ENCODE measurements around the gene DNAJC24.

The DNAJC24 gene

GRCh38 chr11:31415435-31415834 lies 45.8 kb downstream of the DNAJC24 start:
- DNase-seq (ENCODE audit: low spot score): no peak

DNA sequence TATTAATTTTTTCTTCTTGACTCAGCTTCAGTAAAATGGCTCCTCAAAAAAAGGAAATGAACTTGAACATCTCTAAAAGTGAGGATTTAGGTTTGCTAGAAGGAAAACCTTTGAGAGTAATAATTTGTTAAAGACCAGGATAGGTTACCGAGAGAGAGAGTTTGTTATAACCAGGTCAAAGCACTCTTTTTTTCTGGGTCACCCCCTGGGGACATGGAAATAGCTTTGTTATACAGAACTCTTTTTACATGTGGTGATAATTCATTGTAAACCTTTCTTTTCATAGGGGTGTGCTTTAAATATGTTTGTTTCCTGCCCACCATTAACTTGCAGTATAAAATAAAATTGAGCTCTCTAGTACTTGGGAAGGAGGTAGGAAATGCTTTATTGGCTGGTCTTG lies 47.7 kb downstream of the DNAJC24 start:
- no peak for DNase-seq (ENCODE audit: low spot score)

DNA sequence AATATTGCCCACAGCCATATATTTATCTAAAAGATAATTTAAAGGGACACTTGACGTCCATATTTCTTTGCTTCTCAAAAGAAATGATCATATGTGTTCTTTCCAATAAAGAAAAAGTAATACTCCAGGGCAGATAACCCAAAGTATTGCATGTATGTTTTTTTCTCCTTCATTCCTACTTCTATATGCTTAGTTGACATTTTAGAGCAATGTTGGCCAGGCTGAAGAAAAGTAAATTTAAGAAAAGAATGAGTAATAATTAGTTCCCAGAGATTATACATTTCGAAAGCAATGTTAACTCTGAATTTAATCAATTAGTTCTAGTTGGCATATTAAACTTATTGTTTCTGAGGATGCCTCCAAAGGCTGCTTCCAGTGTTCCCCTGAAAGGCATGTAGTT lies 48.2 kb downstream of the DNAJC24 start:
- DNase-seq (ENCODE audit: low spot score): no peak

DNA sequence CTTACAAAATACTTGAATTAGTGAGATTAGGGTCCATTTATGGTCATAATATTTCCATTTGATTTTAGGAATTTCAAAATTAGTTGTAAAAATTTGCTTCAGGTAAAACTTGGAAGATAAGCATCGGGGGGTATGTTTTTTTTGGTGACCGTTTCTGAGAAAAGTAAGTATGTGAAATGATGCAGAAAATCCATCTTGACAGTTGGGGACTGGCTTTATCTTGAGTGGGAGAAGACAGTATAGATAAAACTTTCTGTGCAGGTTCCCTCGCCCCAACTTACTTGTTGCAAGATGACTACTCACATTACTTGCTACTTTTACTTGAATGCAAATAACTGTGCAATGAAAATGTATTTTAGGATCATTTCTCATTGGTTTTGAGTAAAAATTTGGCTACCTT lies 49.5 kb downstream of the DNAJC24 start:
- DNase-seq (ENCODE audit: low spot score): no peak

DNA sequence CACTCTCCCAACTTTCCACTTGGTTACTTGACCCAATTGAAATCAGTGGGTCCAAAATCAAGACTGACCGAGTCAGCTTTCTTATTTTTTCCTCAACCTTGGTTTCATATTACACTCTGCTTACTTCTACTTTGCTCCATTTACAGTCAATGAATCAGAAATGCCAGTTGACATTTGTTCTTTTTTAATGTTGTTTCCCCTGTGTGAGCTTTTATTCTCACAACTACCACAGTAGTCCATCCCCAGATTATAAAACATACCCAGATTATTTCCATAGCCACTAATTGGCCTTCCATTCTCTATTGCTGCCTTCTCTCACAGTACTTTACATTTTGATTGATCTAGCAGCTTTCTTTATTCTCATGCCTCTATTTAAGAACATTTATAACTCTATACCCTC lies 50.0 kb downstream of the DNAJC24 start:
- DNase-seq (ENCODE audit: low spot score): no peak

- no peak for DNase-seq (ENCODE audit: low spot score)
Measured at GRCh38 chr11:31421820-31422219, 52.2 kb downstream of the DNAJC24 start.

DNA sequence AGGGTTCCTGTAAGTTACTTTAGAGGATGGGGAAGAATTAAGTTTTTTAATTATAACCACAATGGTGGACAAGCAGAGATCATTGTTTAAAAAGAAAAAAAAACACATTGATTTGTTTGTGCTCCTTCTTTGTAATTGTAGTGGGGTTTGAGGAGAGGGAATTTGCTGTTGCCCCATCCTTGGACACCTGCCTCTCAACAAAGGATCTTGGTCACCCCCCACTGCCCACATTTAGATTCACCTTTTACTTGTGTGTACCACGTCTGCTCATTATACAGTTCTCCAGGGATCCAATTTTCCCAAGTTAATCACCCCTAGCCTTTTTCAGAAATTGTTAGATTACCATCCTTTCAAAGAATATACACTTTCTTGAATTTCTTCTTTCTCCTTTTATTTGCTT lies 53.0 kb downstream of the DNAJC24 start:
- no peak for DNase-seq (ENCODE audit: low spot score)

DNA sequence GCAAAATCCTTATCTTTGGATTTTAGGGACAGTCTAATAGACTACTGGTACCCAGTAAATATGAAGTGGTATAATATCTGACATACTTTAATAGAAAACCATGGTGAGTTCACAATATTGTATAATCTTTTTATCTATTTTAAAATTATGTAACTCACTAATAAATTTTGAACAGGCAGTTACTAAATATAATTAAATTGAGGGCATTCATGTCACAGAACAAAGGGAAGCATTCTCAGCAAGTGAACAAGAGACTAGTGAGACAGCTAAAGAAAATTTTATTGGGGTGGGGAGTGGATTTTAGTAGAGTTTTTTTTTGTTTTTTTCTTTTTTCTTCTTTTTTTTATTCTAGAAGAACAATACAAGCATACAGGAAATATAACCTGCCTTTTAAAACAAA lies 55.0 kb downstream of the DNAJC24 start:
- DNase-seq (ENCODE audit: low spot score): no peak

DNA sequence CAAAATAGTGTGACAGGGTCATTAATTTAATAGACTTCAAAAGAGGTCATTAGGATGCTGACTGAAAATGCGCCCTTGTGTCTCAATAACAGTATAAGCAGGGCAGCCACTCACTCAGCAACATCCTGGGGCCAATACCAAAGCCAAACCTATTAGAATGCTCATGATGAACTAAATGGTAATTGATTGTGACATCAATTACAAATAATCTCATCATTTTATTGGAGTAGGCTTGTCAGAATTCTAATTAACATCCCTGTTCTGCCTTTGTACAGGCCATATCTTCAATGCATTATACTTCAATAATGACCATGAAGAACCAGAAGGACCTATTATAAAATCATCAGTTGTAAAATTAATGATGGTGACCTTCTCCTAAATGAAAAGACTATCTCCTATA lies 64.2 kb downstream of the DNAJC24 start:
- DNase-seq (ENCODE audit: low spot score): no peak

- no peak for DNase-seq (ENCODE audit: low spot score)
Measured at GRCh38 chr11:31437742-31438435, 68.2 kb downstream of the DNAJC24 start.

- DNase-seq (ENCODE audit: low spot score): no peak
Measured at GRCh38 chr11:31441296-31441695, 71.6 kb downstream of the DNAJC24 start.

DNA sequence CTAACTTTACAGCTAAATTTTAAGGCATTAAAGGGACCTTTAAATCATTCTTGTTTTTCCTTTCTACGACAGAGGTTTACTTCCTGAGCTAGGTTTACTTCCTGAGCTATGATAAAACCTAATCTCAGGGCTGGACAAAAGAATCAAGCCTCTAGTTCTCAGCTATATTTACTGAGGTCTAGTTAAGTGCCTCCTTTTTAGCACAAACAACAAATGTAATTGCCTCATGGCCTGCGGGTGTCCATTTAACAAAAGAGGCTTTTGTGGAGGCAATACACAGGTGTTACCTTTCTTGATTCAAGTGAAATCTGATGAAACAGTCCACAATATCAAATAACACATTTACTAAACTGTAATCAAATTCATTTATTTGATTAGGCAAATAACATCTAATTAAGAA lies 72.4 kb downstream of the DNAJC24 start:
- DNase-seq (ENCODE audit: low spot score): no peak

DNA sequence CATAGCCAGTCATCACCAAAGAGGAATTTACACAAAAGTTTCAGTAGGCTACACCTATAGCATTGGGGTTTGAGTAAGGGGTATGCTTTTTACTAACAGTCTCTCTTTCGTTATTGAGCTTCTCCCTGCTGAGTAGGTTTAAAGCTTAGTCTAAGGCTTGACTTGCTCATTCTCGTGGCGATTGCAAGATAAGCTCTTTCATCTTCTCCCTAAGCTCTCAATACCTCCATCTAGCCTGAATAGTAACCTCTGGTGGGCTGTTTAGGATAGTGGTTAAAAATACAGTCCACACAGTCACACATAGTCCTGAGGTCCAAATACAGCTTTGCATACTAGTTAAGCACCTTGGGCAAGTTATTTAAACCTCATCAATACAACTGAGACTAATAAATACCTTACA lies 74.1 kb downstream of the DNAJC24 start:
- no peak for DNase-seq (ENCODE audit: low spot score)

- DNase-seq (ENCODE audit: low spot score): no peak
Measured at GRCh38 chr11:31445621-31446020, 76.0 kb downstream of the DNAJC24 start.

DNA sequence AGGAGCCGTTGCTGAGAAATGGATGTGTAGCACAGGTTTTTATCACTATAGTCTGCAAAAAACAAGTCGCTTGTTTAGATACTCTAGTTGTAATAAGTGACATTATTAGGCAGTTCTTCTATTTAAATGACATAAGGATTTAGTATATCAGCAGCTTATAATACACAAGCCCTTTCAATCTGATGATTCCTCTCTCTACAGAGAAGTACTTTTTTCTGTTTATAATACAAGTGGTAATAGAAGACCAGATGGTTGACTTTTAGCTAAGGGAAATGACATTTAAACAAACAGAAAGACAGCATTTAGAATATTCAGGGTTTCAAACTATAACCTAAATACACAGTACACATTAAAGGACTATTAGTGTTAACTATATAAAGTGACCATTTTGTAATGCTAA lies 79.4 kb downstream of the DNAJC24 start:
- no peak for DNase-seq (ENCODE audit: low spot score)

DNA sequence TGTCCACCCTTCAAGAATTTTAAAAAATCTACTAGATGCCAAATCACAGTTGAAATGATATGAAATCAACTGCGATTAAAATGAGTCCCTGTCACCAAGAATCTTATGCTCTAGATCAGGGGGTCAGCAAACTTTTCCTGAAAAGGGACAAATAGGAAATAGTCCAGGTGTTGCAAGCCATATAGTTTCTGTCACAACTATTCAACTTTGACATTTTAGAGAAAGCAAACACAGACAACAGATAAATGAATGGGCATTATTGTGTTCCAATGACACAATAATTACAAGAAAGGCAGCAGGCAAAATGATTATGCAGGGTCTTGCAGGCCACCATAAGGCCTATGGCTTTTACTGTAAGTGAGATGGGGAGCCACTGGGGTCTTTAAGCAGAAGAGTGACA lies 81.2 kb downstream of the DNAJC24 start:
- DNase-seq (ENCODE audit: low spot score): no peak

DNA sequence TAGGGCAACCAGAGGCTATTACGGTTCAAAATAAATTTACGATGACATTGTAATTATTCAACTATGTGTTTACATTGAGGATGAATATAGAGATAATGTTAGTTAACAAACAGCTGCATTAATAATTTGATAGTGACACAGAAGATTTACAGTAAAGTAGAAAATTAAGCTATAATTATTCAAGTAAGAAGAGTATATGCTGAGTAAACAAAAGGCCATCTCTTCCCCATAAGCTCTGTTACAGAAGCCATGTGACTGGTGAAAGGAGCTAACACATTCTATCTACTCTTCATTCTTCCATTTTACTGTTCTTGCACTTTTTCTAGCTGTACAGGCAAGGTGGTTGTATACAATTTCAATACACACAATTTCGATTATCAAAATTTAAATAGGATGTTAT lies 85.5 kb downstream of the DNAJC24 start:
- no peak for DNase-seq (ENCODE audit: low spot score)

DNA sequence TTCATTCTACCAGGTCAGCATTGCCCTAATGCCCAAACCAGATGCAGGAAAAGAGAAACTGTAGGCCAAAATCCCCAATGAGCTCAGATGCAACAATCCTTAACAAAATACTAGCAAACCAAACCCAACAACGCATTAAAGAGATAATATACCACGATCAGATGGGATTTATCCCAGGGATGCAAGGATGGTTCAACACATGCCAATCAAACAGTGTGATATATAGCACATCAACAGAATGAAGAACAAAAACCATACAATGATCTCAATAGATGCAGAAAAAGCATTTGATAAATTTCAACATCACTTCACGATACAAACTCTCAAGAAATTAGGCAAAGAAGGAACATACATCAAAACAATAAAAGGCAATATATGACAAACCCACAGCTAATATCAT lies 94.8 kb downstream of the DNAJC24 start:
- DNase-seq (ENCODE audit: low spot score): no peak

DNA sequence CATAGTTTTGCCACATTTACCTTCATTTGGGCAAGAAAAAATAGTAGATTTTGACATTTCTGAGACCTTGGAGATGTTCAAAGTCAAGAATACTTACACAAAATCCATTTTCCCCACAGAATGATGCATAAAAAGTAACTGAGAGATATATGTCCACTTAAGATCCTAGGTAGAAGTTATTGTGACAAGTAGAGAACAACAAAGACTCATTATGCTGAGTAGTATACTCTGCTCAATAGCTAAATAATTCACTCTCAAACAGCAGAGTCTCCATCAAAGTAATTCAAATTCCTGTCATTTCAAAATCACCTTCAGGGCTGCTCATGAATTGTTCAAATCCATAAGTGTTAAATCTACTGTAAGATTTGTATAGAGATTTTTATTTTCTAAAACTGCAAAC lies 104.4 kb downstream of the DNAJC24 start:
- DNase-seq (ENCODE audit: low spot score): no peak

GRCh38 chr11:31477528-31478222 lies 108.0 kb downstream of the DNAJC24 start:
- no peak for DNase-seq (ENCODE audit: low spot score)

DNA sequence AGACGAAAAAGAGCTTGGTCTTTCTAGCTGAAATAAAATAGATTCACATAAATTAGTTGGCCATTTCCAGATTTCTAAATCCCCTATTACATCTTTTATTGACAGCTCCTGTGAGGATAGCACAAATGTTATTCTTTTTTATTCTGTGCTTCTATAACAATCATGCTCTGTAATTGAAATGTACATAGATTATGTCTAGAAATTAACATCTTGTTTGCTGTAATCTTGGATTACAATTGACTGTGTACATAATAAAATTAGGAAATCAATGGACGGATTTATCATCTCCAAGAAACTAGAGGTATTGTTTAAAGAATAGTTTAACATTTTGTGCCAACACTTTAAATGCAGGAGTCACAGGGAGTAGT lies 108.5 kb downstream of the DNAJC24 start:
- DNase-seq (ENCODE audit: low spot score): no peak

DNA sequence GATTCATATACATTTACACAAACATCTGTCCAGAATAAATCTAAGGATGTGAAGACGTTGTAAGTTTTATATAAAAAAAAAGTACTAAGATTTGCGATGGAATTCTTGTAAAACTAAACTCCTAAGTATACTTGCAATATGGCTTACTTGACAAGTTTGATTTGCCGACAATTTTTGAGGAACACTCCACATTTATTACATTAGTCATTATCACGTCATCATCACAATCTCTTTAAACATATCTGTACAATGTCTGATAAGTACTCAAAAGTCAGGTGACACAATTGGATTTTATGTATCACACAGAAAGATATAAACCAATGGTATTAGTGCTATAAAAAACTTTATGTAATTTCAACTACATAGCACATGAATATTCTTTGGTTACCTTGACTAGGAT lies 109.4 kb downstream of the DNAJC24 start:
- no peak for DNase-seq (ENCODE audit: low spot score)

GRCh38 chr11:31480930-31481329 lies 111.3 kb downstream of the DNAJC24 start:
- DNase-seq (ENCODE audit: low spot score): no peak
